ENCODE data around the gene EHD3. TPM values are rescaled to one million over a fixed set of nuclear protein-coding genes. Genes with fewer than 3 reads are reported as not detected.

EHD3 gene
- total RNA-seq, 1 donor from 2014 or later = 20.9 TPM

GRCh38 chr2:31244101-31244500 lies 10.1 kb downstream of the EHD3 start:
- H3K27ac ChIP-seq (ENCODE audit: low read depth, low read length) = no peak overlapping the region
- no peak overlapping the region for H3K27ac Mint-ChIP-seq (ENCODE audit: unreplicated experiment)
- H3K4me2 ChIP-seq (ENCODE audit: low read length) = no peak overlapping the region
- peaks cover 14% of the 10 kb centered on the region for H3K36me3 Mint-ChIP-seq (ENCODE audit: low read depth, unreplicated experiment)
- no peaks in the 10 kb centered on the region for H3K9me3 ChIP-seq (ENCODE audit: insufficient read depth, low read depth, low read length)
- no peak overlapping the region for H3K9ac ChIP-seq (ENCODE audit: low read length)
- H3K27me3 Mint-ChIP-seq (ENCODE audit: low read depth, unreplicated experiment) = no peaks in the 10 kb centered on the region
- no peak for FAIRE-seq
- no peak overlapping the region for H2AFZ ChIP-seq (ENCODE audit: low read depth, low read length)
- H3K9me3 Mint-ChIP-seq (ENCODE audit: unreplicated experiment) = no peaks in the 10 kb centered on the region
- H3K4me1 ChIP-seq (ENCODE audit: insufficient read depth, low read length) = peaks cover 12% of the 10 kb centered on the region
- TF ChIP-seq EZH2 (IDR thresholded peaks at IDR 0.05; ENCODE audit: insufficient read depth, low read length) = no peak
- H4K20me1 ChIP-seq (ENCODE audit: insufficient read depth, low read length) = peaks cover 60% of the 10 kb centered on the region
- no peaks in the 10 kb centered on the region for H3K27me3 ChIP-seq (ENCODE audit: insufficient read depth, low read length)
- H3K4me3 ChIP-seq (ENCODE audit: insufficient read depth, low read depth, low read length) = no peak overlapping the region
- peaks cover 5% of the 10 kb centered on the region for H3K36me3 ChIP-seq (ENCODE audit: insufficient read depth, low read length)
- no peak overlapping the region for H3K4me3 Mint-ChIP-seq (ENCODE audit: unreplicated experiment)
- H3K4me1 Mint-ChIP-seq (ENCODE audit: low read depth, unreplicated experiment) = peaks cover 22% of the 10 kb centered on the region
- H3K79me2 ChIP-seq (ENCODE audit: insufficient read depth, low read length) = peaks cover 20% of the 10 kb centered on the region
- no peak for DNase-seq (ENCODE audit: low read depth)

GRCh38 chr2:31246184-31246852 lies 12.4 kb downstream of the EHD3 start:
- peaks cover 23% of the 10 kb centered on the region for H3K36me3 Mint-ChIP-seq (ENCODE audit: low read depth, unreplicated experiment)
- peaks cover 6% of the 10 kb centered on the region for H3K4me1 ChIP-seq (ENCODE audit: insufficient read depth, low read length)
- H3K27ac ChIP-seq (ENCODE audit: low read depth, low read length) = no peak overlapping the region
- H3K4me1 Mint-ChIP-seq (ENCODE audit: low read depth, unreplicated experiment) = peaks cover 17% of the 10 kb centered on the region
- H3K36me3 ChIP-seq (ENCODE audit: insufficient read depth, low read length) = peaks cover 5% of the 10 kb centered on the region
- H3K4me2 ChIP-seq (ENCODE audit: low read length) = no peak overlapping the region
- no peak for DNase-seq (ENCODE audit: low read depth)
- FAIRE-seq = no peak
- no peak overlapping the region for H3K4me3 Mint-ChIP-seq (ENCODE audit: unreplicated experiment)
- H3K9ac ChIP-seq (ENCODE audit: low read length) = no peak overlapping the region
- H3K79me2 ChIP-seq (ENCODE audit: insufficient read depth, low read length) = peaks cover 8% of the 10 kb centered on the region
- H3K4me3 ChIP-seq (ENCODE audit: insufficient read depth, low read depth, low read length) = no peak overlapping the region
- no peaks in the 10 kb centered on the region for H3K9me3 ChIP-seq (ENCODE audit: insufficient read depth, low read depth, low read length)
- TF ChIP-seq CTCF (IDR thresholded peaks at IDR 0.05; ENCODE audit: insufficient read depth, low read depth, low read length) (no peak), EZH2 (IDR thresholded peaks at IDR 0.05; ENCODE audit: insufficient read depth, low read length) (no peak)
- H2AFZ ChIP-seq (ENCODE audit: low read depth, low read length) = no peak overlapping the region
- H3K9me3 Mint-ChIP-seq (ENCODE audit: unreplicated experiment) = no peaks in the 10 kb centered on the region
- no peaks in the 10 kb centered on the region for H3K27me3 Mint-ChIP-seq (ENCODE audit: low read depth, unreplicated experiment)
- no peaks in the 10 kb centered on the region for H3K27me3 ChIP-seq (ENCODE audit: insufficient read depth, low read length)
- H4K20me1 ChIP-seq (ENCODE audit: insufficient read depth, low read length) = peaks cover 44% of the 10 kb centered on the region
- H3K27ac Mint-ChIP-seq (ENCODE audit: unreplicated experiment) = no peak overlapping the region

- TF ChIP-seq CTCF (IDR thresholded peaks at IDR 0.05; ENCODE audit: insufficient read depth, low read depth, low read length) (no peak), EZH2 (IDR thresholded peaks at IDR 0.05; ENCODE audit: insufficient read depth, low read length) (no peak)
- Histone ChIP-seq H3K27ac (ENCODE audit: low read depth, low read length) (no peak overlapping the region), H3K9me3 (ENCODE audit: insufficient read depth, low read depth, low read length) (no peaks in the 10 kb centered on the region), H3K4me2 (ENCODE audit: low read length) (peak overlapping the region; percentile 5), H3K4me3 (ENCODE audit: insufficient read depth, low read depth, low read length) (no peak overlapping the region), H3K27me3 (ENCODE audit: insufficient read depth, low read length) (no peaks in the 10 kb centered on the region), H4K20me1 (ENCODE audit: insufficient read depth, low read length) (peaks cover 40% of the 10 kb centered on the region), H3K9ac (ENCODE audit: low read length) (no peak overlapping the region), H3K36me3 (ENCODE audit: insufficient read depth, low read length) (peaks cover 12% of the 10 kb centered on the region), H3K79me2 (ENCODE audit: insufficient read depth, low read length) (no peaks in the 10 kb centered on the region), H2AFZ (ENCODE audit: low read depth, low read length) (no peak overlapping the region), H3K4me1 (ENCODE audit: insufficient read depth, low read length) (peaks cover 6% of the 10 kb centered on the region)
- peaks cover 21% of the 10 kb centered on the region for H3K36me3 Mint-ChIP-seq (ENCODE audit: low read depth, unreplicated experiment)
- no peak for FAIRE-seq
- no peaks in the 10 kb centered on the region for H3K27me3 Mint-ChIP-seq (ENCODE audit: low read depth, unreplicated experiment)
- peak; percentile 36 for DNase-seq (ENCODE audit: low read depth)
- H3K4me3 Mint-ChIP-seq (ENCODE audit: unreplicated experiment) = no peak overlapping the region
- peak overlapping the region; percentile 2 for H3K27ac Mint-ChIP-seq (ENCODE audit: unreplicated experiment)
- no peaks in the 10 kb centered on the region for H3K9me3 Mint-ChIP-seq (ENCODE audit: unreplicated experiment)
- peaks cover 17% of the 10 kb centered on the region for H3K4me1 Mint-ChIP-seq (ENCODE audit: low read depth, unreplicated experiment)
Measured at GRCh38 chr2:31247711-31248110, 13.8 kb downstream of the EHD3 start.
